Glomerular visceral epithelial cell (primary cell): ENCODE measurements around the gene POC1B.
A peak's percentile ranks its signal among the peaks of the same experiment; 100 is the strongest.

Experiments
- DNase-seq: peaks from one replicate; pipeline ENCODE4 v3.0.0-alpha.2; 2016; ENCODE audit errors: extremely low spot score

The POC1B gene

GRCh38 chr12:89539426-89540223 lies 13.8 kb upstream of the POC1B start:
- no peak for DNase-seq

DNA sequence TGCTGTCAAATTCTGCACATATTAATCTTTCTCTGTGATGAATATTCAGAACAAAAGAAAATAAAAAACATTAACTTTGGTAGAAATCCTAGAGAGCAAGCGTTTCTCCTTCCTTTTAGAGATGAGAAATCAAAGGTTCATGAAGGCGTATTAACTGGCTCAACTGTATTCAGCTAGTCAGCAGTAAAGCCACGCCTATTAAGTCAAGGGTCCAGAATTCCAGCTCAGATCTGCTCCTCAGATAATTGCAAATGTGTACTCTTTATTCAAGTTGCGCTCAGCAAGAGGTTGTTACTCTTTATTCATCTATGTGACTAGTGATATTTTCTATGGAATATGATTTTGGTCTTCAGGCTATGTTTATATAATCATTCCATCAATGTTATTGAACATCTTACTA lies 13.1 kb upstream of the POC1B start:
- DNase-seq = no peak

- no peak for DNase-seq
These were observed 11.5 kb upstream of the POC1B start for GRCh38 chr12:89537389-89537788.

- DNase-seq = peak; percentile 41
These were observed 3.9 kb upstream of the POC1B start for GRCh38 chr12:89529738-89530137.

DNA sequence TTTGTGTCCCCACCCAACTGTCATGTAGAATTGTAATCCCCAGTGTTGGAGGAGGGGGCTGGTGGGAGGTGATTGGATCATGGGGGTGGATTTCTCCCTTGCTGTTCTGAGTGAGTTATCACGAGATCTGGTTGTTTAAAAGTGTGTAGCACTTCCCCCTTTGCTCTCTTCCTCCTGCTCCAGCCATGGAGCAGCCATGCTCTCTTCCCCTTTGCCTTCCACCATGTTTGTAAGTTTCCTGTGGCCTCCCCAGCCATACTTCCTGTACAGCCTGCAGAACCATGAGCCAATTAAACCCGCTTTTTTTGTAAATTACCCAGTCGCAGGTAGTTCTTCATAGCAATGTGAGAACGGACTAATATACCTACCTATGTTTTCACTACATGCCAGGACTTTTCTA lies 2.6 kb upstream of the POC1B start:
- DNase-seq = no peak

GRCh38 chr12:89525305-89525823 lies 483 bp downstream of the POC1B start:
- peak; percentile 23 for DNase-seq

- DNase-seq = peak; percentile 80
These were observed 1.1 kb downstream of the POC1B start, which contains the start of gene GALNT4 for GRCh38 chr12:89524541-89525304. GALNT4 (minus strand) TSS chr12:89524796; CDS start chr12:89524549, 247 bp downstream.

- DNase-seq = no peak
These were observed 1.9 kb downstream of the POC1B start for GRCh38 chr12:89523843-89524540.

DNA sequence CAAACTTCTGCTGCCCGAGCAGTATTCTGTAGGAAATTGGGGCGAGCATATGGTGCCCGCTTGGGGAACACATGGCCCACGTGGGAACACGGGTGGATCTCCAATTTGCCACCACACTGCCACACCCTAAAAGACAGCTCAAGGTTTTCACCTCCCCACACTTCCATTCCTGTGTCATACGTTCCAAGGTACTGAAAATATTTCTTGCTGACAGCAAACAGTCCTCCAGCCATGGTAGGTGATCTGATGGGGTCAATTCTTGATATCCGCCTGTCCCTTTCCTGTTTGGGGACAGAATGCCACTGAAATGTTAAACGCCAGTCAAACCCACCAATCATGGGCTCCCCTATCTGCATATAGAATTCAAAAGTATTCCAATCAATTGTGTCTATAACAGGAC lies 2.5 kb downstream of the POC1B start:
- DNase-seq = no peak

- DNase-seq = no peak
These were observed 4.3 kb downstream of the POC1B start for GRCh38 chr12:89521364-89522223.

DNA sequence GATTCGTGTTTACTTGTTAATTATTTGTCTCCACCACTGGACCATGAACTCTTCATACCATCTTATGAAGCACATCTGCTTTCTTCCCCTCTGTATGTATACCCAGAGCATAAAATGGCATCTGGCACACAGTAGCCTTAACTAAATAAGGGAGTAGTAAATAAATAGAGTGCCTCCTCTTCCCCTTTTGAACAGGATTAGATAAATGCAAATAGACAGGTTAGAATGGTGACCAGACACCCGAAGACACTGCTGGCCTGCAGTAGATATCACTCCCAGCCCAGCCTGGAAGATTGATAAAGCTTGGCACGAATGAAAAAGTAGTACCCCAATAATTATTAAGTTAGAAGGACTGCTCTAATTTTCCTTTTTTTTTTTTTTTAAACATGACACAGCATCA lies 8.1 kb downstream of the POC1B start:
- no peak for DNase-seq

GRCh38 chr12:89516633-89517032 lies 9.2 kb downstream of the POC1B start:
- no peak for DNase-seq

GRCh38 chr12:89514751-89515150 lies 11.1 kb downstream of the POC1B start:
- DNase-seq = no peak

DNA sequence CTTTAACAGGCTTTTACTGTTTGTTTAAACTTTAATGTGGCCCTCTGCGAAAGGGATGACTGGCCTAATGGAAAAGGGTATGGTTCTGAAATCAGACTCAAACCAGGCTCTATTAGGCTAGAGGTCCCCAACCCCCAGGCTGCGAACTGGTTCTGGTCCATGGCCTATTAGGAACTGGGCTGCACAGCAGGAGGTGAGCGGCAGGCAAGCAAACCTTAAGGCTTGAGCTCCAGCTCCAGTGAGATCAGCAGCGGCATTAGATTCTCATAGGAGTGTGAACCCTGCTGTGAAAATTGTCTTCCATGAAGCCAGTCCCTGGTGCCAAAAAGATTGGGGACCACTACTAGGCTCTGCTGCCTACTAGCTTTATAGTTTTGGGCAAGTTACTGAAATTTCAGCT lies 12.3 kb downstream of the POC1B start:
- no peak for DNase-seq

GRCh38 chr12:89507015-89507824 lies 18.6 kb downstream of the POC1B start:
- no peak for DNase-seq

DNA sequence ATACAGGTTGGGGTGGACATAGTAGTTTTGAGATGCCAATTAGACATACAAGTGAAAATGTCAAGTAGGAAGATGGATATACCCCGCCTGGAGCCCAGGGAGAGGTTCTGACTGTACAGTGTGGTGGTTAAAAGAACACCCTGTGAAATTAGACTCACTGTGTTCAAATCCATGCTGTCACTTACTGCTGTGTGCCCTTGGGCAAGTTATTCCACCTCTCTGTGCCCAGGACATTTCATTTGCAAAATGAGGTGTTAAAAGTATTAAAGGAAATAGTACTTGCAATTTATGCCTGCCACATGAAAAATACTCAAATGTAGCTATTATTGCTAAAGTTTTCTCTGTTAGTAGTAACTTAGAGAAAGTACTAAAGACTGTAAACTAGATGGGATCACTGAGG lies 19.8 kb downstream of the POC1B start:
- no peak for DNase-seq

- DNase-seq = no peak
These were observed 21.1 kb downstream of the POC1B start for GRCh38 chr12:89504560-89505346.

DNA sequence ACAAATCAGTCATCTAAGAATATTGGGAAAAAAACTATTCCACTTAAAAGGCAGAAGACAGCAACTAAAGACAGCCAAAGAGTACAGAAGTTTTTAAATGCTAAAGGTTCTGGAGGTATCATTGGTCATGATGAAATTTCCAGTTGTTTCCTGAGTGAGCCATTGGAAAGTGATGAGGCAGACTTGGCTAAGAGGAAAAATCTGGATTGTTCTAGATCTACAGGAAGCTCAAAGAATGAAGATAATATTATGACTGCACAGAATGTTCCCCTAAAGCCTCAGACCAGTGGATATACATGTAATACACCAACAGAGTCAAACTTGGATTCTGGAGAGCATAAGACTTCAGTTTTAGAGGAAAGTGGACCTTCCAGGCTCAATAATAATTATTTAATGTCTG lies 24.1 kb downstream of the POC1B start:
- no peak for DNase-seq

DNA sequence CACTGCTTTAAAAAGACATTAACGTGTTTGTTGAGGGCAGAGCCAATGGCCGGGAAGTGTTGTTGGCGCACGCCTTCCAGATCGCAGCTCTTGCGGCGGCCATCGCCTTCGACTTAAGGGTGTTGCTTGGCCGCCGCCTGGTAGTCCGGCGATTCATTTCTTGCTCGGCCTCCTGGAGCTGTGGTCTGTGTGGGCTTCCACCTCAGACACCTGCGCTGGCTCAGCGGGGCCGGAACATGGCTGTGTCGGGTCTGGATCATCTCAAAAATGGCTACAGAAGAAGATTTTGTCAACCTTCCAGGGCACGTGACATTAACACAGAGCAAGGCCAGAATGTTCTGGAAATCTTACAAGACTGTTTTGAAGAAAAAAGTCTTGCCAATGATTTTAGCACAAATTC lies 26.0 kb downstream of the POC1B start:
- no peak for DNase-seq

GRCh38 chr12:89497467-89497866 lies 28.4 kb downstream of the POC1B start:
- no peak for DNase-seq
